ENCODE data around the gene CCL16.
"Not testable (repeated sequence)": the region's sequence is repeated elsewhere in the genome, so short reads cannot be mapped to it uniquely, and the experiment has no call there.

CCL16 gene

DNA sequence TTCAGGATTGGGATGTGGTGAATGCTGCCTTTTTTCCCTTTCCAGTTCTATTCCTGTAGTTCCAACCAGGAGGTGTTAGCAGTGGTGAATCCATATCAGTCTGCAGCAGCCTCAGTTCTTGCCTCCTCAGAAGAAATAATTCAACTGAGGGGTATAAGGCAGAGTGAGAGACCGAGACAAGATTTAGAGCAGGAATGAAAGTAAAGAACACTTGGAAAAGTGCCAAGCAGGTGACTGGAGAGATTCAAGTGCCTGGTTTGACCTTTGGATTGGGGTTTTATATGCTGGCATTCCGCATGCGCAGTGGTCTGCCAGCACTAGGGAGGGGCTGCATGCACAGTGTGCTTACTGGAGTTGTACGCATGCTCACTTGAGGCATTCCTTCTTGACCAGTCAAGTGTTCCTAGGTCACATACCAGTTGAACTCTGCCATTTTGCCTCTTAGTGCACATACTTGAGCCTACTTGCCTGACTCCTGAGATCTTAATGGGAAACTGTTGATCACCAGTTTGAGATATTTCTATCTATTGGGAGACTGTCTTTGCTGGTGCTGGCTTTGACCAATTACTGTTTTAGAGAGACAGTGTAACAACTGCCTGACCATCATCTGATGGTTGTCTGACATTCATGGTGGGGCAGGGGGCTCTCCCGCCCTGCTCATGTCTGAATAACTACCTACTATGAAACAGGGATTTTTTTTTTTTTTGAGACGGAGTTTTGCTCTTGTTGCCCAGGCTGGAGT lies 20.7 kb upstream of the CCL16 start:
- Histone ChIP-seq H3K9ac (ENCODE audit: low read length) (no peak overlapping the region), H3K36me3 (ENCODE audit: control insufficient read depth, insufficient read depth, low read length) (no peaks in the 10 kb centered on the region), H3K27ac (ENCODE audit: low read depth, low read length) (no peak overlapping the region), H3K4me1 (ENCODE audit: control insufficient read depth, insufficient read depth, low read length) (no peaks in the 10 kb centered on the region), H3K4me3 (ENCODE audit: low read length) (peak overlapping the region; percentile 31), H3K27me3 (ENCODE audit: control insufficient read depth, insufficient read depth, low read length) (no peaks in the 10 kb centered on the region)

DNA sequence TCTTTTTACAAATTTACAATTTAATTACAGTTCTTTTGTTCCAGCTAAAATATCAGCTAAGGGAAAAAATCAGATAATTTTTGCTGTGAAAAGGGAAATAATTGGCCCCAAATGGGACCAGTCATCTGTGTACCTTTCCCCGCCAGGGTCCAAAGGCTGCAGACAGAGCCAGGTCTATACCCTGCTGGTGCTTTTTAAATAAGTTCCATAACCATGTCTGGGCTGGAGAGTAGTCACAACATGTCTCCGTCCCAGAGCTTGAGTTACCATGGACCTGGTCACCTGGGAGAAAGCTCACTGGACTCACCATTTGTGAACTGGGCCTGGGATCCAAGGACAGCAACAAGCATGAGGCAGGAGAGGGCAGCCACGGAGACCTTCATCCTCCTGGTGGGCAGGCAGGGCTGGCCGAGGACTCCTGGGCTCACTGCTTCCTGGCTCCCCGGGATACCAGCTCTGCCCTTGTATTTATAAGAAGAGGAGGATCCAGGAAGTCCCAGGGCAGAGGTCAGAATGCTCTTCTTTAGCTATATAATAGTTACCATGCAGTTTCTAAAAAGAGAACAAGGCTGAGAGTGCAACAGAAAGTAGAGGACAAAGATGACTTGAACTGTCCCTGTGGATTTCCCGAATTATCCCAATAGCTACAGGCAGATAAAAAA lies 19.9 kb upstream of the CCL16 start, which contains the start of gene CCL15:
Gene CCL15, minus strand, starts transcription at position 444 of the 662 bp plus-strand sequence. Its CDS starts 61 bp downstream, at position 383.
- peak within 1 kb of the TSS; percentile 42 for H3K4me3 ChIP-seq (ENCODE audit: low read length)
- H3K27me3 ChIP-seq (ENCODE audit: control insufficient read depth, insufficient read depth, low read length): no peaks in the 10 kb centered on the region
- H3K4me1 ChIP-seq (ENCODE audit: control insufficient read depth, insufficient read depth, low read length): no peaks in the 10 kb centered on the region
- H3K27ac ChIP-seq (ENCODE audit: low read depth, low read length): no peak within 1 kb of the TSS
- no peak within 1 kb of the TSS for H3K9ac ChIP-seq (ENCODE audit: low read length)
- no peaks in the 10 kb centered on the region for H3K36me3 ChIP-seq (ENCODE audit: control insufficient read depth, insufficient read depth, low read length)

DNA sequence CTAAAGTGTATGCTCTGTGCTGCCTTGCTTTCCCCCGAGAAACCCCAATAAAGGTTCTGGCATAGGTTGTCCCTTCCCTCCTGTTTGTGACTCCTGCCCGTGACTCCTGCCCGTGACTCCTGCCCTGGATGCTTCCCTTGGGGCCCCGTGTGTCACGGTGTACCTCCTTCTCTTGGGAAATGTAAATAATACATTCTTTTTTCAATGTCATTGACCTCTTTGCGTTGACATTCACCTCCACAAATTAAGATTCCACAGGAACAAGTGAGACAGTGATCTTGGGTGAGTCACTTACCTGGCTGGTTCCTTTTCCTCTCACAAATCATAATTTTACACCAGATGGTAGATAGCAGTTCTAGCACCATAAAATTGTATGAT lies 19.4 kb upstream of the CCL16 start:
- no peak overlapping the region for H3K9ac ChIP-seq (ENCODE audit: low read length)
- H3K36me3 ChIP-seq (ENCODE audit: control insufficient read depth, insufficient read depth, low read length): no peaks in the 10 kb centered on the region
- H3K4me1 ChIP-seq (ENCODE audit: control insufficient read depth, insufficient read depth, low read length): no peaks in the 10 kb centered on the region
- peak overlapping the region; percentile 42 for H3K4me3 ChIP-seq (ENCODE audit: low read length)
- no peak overlapping the region for H3K27ac ChIP-seq (ENCODE audit: low read depth, low read length)
- no peaks in the 10 kb centered on the region for H3K27me3 ChIP-seq (ENCODE audit: control insufficient read depth, insufficient read depth, low read length)

DNA sequence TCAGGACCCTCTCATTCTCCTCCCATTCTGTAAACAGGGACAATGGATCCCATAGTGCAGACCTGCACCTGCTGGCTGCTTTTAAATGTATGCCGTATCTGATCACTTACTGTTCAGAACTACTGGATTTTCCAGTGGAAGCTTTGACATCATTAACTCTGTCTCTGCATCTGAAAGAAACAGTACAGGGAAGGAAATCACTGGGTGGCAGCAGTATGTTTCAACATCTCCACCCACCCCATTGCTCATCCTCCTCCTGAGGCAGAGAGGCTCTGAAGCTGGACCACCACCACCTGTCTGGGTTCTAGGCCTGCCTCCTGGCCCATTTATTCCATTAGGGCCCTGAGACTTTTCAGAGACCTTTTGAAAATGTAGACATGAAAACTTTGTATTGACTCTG lies 17.5 kb upstream of the CCL16 start:
- no peak overlapping the region for H3K4me3 ChIP-seq (ENCODE audit: low read length)
- H3K27ac ChIP-seq (ENCODE audit: low read depth, low read length): no peak overlapping the region

DNA sequence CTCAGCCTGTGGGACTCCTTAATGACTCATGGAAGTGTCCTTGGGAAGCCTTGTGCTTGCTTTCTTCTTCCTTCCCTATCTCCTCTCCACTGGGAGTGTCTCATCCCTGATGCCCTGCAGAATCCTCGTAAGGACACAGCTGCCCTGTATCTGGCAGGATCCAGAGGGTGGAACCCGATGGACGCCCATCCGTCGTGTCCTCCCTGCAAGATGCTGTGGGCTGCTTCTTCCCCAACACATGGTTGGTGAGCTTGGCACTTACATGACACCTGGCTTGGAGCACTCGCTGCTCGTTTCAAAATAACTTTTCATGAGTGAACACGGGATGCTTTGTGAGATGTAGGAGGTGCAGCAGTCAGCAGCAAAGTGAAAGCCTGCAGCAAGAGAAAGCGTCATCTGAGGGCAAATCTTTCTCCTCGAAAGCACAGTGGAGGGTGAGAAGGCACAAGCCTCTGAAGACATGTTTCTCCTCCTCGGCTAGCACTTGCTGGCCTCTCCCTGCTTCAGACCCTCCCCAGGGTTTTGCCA lies 16.8 kb upstream of the CCL16 start:
- no peak overlapping the region for H3K27ac ChIP-seq (ENCODE audit: low read depth, low read length)
- H3K9ac ChIP-seq (ENCODE audit: low read length): no peak overlapping the region
- H3K4me1 ChIP-seq (ENCODE audit: control insufficient read depth, insufficient read depth, low read length): no peaks in the 10 kb centered on the region
- no peaks in the 10 kb centered on the region for H3K36me3 ChIP-seq (ENCODE audit: control insufficient read depth, insufficient read depth, low read length)
- no peaks in the 10 kb centered on the region for H3K27me3 ChIP-seq (ENCODE audit: control insufficient read depth, insufficient read depth, low read length)
- no peak overlapping the region for H3K4me3 ChIP-seq (ENCODE audit: low read length)

More for the DNA sequence above, 17.5 kb upstream of the CCL16 start:
- no peaks in the 10 kb centered on the region for H3K36me3 ChIP-seq (ENCODE audit: control insufficient read depth, insufficient read depth, low read length)
- no peaks in the 10 kb centered on the region for H3K27me3 ChIP-seq (ENCODE audit: control insufficient read depth, insufficient read depth, low read length)
- no peak overlapping the region for H3K9ac ChIP-seq (ENCODE audit: low read length)
- no peaks in the 10 kb centered on the region for H3K4me1 ChIP-seq (ENCODE audit: control insufficient read depth, insufficient read depth, low read length)

DNA sequence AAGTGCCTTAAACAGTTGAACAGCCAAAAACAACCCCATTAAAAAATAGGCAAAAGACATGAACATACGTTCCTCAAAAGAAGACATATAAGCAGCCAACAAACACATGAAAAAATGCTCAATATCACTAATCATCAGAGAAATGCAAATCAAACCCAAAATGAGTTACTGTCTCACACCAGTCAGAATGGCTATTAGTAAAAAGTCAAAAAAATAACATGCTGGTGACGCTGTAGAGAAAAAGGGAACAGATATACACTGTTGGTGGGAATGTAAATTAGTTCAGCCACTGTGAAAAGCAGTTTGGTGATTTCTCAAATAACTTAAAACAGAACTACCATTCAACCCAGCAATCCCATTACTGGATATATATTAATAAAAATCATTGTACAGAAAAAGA lies 14.0 kb upstream of the CCL16 start:
- H3K4me3 ChIP-seq (ENCODE audit: low read length); H3K36me3 ChIP-seq (ENCODE audit: control insufficient read depth, insufficient read depth, low read length); H3K4me1 ChIP-seq (ENCODE audit: control insufficient read depth, insufficient read depth, low read length); H3K27ac ChIP-seq (ENCODE audit: low read depth, low read length); H3K27me3 ChIP-seq (ENCODE audit: control insufficient read depth, insufficient read depth, low read length); H3K9ac ChIP-seq (ENCODE audit: low read length): not testable (repeated sequence)

DNA sequence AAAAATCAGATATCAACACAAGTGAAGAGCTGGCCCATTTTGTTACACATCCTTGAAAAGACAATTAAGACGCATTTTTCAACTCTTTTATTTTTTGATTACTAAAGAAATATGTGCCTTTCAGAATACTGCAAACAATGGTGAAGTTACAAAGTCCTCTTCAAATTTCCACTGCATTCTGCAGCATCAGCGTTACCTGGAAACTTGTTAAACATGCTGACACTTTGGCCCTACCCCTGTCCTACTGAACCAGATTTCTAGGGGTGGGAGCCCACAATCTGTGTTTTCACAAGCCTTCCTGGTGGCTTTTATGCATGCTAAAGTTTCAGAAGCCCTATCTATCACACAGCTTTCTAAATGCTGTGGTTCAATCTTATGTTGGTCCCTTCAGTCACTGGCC lies 9.8 kb upstream of the CCL16 start:
- Histone ChIP-seq H3K9ac (ENCODE audit: low read length) (no peak overlapping the region), H3K36me3 (ENCODE audit: control insufficient read depth, insufficient read depth, low read length) (no peaks in the 10 kb centered on the region), H3K27ac (ENCODE audit: low read depth, low read length) (no peak overlapping the region), H3K4me1 (ENCODE audit: control insufficient read depth, insufficient read depth, low read length) (no peaks in the 10 kb centered on the region), H3K4me3 (ENCODE audit: low read length) (no peak overlapping the region), H3K27me3 (ENCODE audit: control insufficient read depth, insufficient read depth, low read length) (no peaks in the 10 kb centered on the region)

DNA sequence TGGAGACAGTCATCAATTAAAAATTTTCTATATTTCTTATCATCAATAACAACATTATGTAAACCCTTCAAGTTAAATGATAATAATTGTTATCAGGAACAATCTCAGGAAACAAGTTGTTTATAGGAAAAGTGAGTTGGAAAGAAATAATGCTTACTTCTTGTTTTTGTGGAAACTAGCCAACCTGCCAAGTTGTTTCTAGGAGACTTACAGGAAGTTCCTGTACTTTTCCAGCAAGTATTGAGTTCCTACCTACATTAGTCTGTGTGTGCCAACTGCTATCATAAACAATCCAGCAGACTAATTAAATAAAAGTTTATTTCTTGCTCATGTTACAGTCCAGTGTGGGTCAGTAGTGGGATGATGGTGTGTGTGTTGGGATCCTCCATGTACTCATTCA lies 6.9 kb upstream of the CCL16 start:
- Histone ChIP-seq H3K9ac (ENCODE audit: low read length) (no peak overlapping the region), H3K27me3 (ENCODE audit: control insufficient read depth, insufficient read depth, low read length) (no peaks in the 10 kb centered on the region), H3K36me3 (ENCODE audit: control insufficient read depth, insufficient read depth, low read length) (no peaks in the 10 kb centered on the region), H3K27ac (ENCODE audit: low read depth, low read length) (no peak overlapping the region), H3K4me1 (ENCODE audit: control insufficient read depth, insufficient read depth, low read length) (no peaks in the 10 kb centered on the region), H3K4me3 (ENCODE audit: low read length) (no peak overlapping the region)

DNA sequence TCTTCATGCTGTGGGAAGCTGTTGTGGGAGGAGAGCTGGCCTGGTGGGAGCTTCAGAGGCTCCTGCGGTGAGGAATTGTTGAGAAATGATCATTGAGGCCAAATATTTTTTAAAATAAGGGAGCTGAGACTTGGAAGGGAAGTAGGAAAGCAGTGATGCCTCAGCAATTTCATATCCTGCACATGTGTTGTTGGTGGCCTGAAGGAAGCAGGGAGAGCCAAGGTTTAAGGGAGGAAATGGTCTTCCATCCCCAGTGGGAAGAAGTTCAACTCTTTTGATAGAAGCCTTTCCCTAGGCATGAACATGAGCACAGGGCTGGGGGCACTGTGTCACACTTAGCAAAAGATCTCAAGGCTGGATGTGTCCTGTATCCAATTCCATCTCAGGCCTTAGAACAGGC lies 5.3 kb upstream of the CCL16 start, which contains the start of gene CCL14:
Gene CCL14, minus strand, starts transcription at position 87 of the 400 bp plus-strand sequence. Its CDS starts 80 bp downstream, at position 7.
- no peak within 1 kb of the TSS for H3K4me3 ChIP-seq (ENCODE audit: low read length)
- H3K27ac ChIP-seq (ENCODE audit: low read depth, low read length): no peak within 1 kb of the TSS
- no peaks in the 10 kb centered on the region for H3K4me1 ChIP-seq (ENCODE audit: control insufficient read depth, insufficient read depth, low read length)
- no peaks in the 10 kb centered on the region for H3K27me3 ChIP-seq (ENCODE audit: control insufficient read depth, insufficient read depth, low read length)
- no peaks in the 10 kb centered on the region for H3K36me3 ChIP-seq (ENCODE audit: control insufficient read depth, insufficient read depth, low read length)
- no peak within 1 kb of the TSS for H3K9ac ChIP-seq (ENCODE audit: low read length)

DNA sequence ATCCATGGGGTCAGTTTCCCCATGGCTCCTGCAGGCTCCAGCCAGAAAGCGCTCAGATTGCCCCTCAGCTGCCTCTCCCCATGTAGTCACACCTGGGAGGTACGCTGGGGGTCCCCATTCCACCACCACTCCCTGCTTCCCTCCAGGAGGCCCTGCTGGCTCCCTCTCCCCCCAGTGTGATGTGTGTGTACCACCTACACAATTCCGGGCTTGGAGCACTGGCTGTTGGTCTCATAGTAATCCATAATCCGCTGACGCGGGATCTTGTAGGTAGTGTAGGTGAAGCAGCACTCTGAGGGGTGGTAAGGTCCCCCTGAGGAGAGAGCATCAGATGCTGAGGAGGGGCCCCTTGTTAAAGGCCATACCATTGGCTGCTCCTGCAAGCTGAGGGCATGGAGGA lies 2.8 kb upstream of the CCL16 start:
- Histone ChIP-seq H3K9ac (ENCODE audit: low read length) (no peak overlapping the region), H3K4me1 (ENCODE audit: control insufficient read depth, insufficient read depth, low read length) (no peaks in the 10 kb centered on the region), H3K27ac (ENCODE audit: low read depth, low read length) (no peak overlapping the region), H3K4me3 (ENCODE audit: low read length) (no peak overlapping the region), H3K36me3 (ENCODE audit: control insufficient read depth, insufficient read depth, low read length) (no peaks in the 10 kb centered on the region), H3K27me3 (ENCODE audit: control insufficient read depth, insufficient read depth, low read length) (no peaks in the 10 kb centered on the region)

DNA sequence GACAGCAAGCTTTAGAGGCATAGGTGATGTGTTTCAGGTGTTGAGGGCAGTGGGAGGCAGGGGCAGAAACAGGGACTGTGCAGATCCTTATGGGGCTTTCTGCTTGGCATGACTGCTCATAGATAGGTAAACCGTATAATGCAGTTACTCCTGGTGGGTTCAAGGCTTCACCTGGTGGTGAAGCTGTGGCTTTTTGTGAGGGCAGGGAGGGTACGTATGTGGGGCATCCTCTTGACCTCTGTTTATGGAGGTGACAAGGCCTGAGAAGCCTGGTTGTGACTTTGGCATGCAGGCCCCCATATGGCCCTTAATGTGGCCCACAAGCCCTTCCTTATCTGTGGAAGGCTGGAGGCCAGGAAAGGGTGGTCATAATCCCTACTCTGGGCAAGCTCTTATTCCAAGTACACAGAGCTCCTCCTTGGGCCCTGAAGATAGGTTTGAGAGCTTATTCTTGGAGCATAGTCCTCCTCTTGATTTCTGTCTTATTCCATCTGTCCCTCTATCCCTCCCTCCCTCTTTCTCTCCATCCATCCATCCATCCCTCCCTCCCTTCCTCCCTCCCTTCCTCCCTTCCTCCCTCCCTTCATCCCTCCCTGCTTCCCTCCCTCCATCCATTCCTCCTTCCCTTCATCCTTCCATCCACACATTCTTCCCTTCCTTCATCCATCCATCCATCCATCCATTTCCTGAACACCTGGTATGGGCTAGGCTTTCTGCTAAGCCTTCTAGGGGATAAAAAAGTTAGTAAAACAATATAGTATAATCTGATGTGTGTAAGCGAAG lies 1.3 kb upstream of the CCL16 start:
- H3K27ac ChIP-seq (ENCODE audit: low read depth, low read length): no peak overlapping the region
- no peaks in the 10 kb centered on the region for H3K27me3 ChIP-seq (ENCODE audit: control insufficient read depth, insufficient read depth, low read length)
- no peaks in the 10 kb centered on the region for H3K36me3 ChIP-seq (ENCODE audit: control insufficient read depth, insufficient read depth, low read length)
- H3K4me3 ChIP-seq (ENCODE audit: low read length): no peak overlapping the region
- H3K9ac ChIP-seq (ENCODE audit: low read length): no peak overlapping the region
- no peaks in the 10 kb centered on the region for H3K4me1 ChIP-seq (ENCODE audit: control insufficient read depth, insufficient read depth, low read length)

DNA sequence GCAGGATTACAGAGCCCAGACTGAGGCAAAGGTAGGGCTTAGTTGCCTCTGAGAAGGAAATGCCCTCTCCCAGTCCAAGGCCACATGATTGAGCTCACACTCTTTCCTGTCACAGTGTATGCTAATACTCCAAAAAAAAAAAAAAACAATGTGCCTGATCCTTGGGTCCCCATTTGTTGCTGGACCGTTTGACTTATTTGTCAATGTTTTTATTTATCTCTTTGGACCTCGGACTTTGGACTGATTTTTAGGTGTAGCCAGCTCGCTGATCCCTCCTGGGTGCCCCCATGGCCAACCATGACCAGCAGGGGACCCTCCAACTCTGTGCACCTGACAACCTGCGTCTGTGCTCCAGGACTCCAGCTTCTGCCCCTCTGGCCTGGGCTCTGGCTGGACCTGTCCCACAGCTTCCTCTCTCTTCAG lies 622 bp upstream of the CCL16 start:
- Histone ChIP-seq H3K4me1 (ENCODE audit: control insufficient read depth, insufficient read depth, low read length) (no peaks in the 10 kb centered on the region), H3K36me3 (ENCODE audit: control insufficient read depth, insufficient read depth, low read length) (no peaks in the 10 kb centered on the region), H3K4me3 (ENCODE audit: low read length) (no peak overlapping the region), H3K27me3 (ENCODE audit: control insufficient read depth, insufficient read depth, low read length) (no peaks in the 10 kb centered on the region), H3K9ac (ENCODE audit: low read length) (no peak overlapping the region), H3K27ac (ENCODE audit: low read depth, low read length) (no peak overlapping the region)

All from rectal smooth muscle tissue (tissue), 1 donor.